PC-9 (cell line): ENCODE measurements around the gene RNASEH1. TPM values are rescaled to one million over a fixed set of nuclear protein-coding genes. Genes with fewer than 3 reads are reported as not detected.
A peak's percentile ranks its signal among the peaks of the same experiment; 100 is the strongest.
"Not testable (repeated sequence)": the region's sequence is repeated elsewhere in the genome, so short reads cannot be mapped to it uniquely, and the experiment has no call there.

ENCODE experiments used
- BruUV-seq: library from RNA; stranded (reverse); fragments of 400-500 nt; replicated peaks from 2 replicates; lab custom pipeline; 2021; lab: Mats Ljungman, UMichigan
- CTCF ChIA-PET: fragments of 300-600 bp; sonication (Branson Sonifier 250); formaldehyde crosslinking; loops from one replicate; lab custom pipeline; 2022; ENCODE audit warnings: antibody characterized with exemption; lab: Charles Lee
- POLR2A ChIA-PET: fragments of 300-600 bp; sonication (Branson Sonifier 250); formaldehyde crosslinking; loops from one replicate; lab custom pipeline; 2022; ENCODE audit warnings: antibody characterized with exemption; ENCODE audit not compliant: unreplicated experiment; lab: Charles Lee
- DNase-seq, 2 experiments: peaks; one replicate each; pipeline versions ENCODE4 v3.0.0 to v3.0.0-alpha.2; 2015 to 2022; ENCODE audit warnings: mixed read lengths in 1 of 2
- H2AFZ ChIP-seq: fragments of 200-600 bp; sonication (generic); 2 replicates; pipeline ENCODE4 v1.8.1; 2017; ENCODE audit warnings: antibody characterized with exemption
- H3F3A ChIP-seq: fragments of 200-600 bp; sonication (generic); 2 replicates; pipeline ENCODE4 v1.8.1; 2017; ENCODE audit warnings: antibody characterized with exemption, mild to moderate bottlenecking, low read depth; ENCODE audit not compliant: insufficient read depth
- H3K27ac ChIP-seq: fragments of 200-600 bp; sonication (generic); 2 replicates; pipeline ENCODE4 v1.6.1; 2016; ENCODE audit warnings: mixed run types
- H3K27me3 ChIP-seq: fragments of 200-600 bp; sonication (generic); 2 replicates; pipeline ENCODE4 v1.6.1; 2016; ENCODE audit warnings: low read depth, mixed run types; ENCODE audit not compliant: insufficient read depth
- H3K36me3 ChIP-seq: fragments of 200-600 bp; sonication (generic); 2 replicates; pipeline ENCODE4 v1.6.1; 2016; ENCODE audit warnings: low read depth, mixed run types
- H3K4me1 ChIP-seq: fragments of 200-600 bp; sonication (generic); replicated peaks from 2 replicates; pipeline ENCODE4 v1.6.1; 2016; ENCODE audit warnings: mixed run types; ENCODE audit not compliant: insufficient read depth
- H3K4me2 ChIP-seq: fragments of 200-600 bp; sonication (generic); 2 replicates; pipeline ENCODE4 v1.6.1; 2017; ENCODE audit warnings: mixed run types
- H3K4me3 ChIP-seq: fragments of 200-600 bp; sonication (generic); 2 replicates; pipeline ENCODE4 v1.6.1; 2016; ENCODE audit warnings: mixed run types
- H3K79me2 ChIP-seq: fragments of 200-600 bp; sonication (generic); 2 replicates; pipeline ENCODE4 v1.6.1; 2017; ENCODE audit warnings: low read depth, mixed run types
- H3K9me2 ChIP-seq: fragments of 200-600 bp; sonication (generic); 2 replicates; pipeline ENCODE4 v1.8.1; 2017; ENCODE audit warnings: mild to moderate bottlenecking; ENCODE audit not compliant: insufficient read depth
- H3K9me3 ChIP-seq: fragments of 200-600 bp; sonication (generic); 2 replicates; pipeline ENCODE4 v1.8.1; 2016; ENCODE audit warnings: low read depth; ENCODE audit not compliant: insufficient read depth
- H4K20me1 ChIP-seq: fragments of 200-600 bp; sonication (generic); 2 replicates; pipeline ENCODE4 v1.8.1; 2017; ENCODE audit not compliant: insufficient read depth
- EZH2 ChIP-seq: fragments of 200-600 bp; sonication (generic); IDR thresholded peaks from 2 replicates; pipeline ENCODE4 v1.8.0; 2017; ENCODE audit warnings: antibody characterized with exemption, low read depth
- intact Hi-C: fragments of 100-400 bp; cut with micrococcal nuclease; formaldehyde crosslinking; loops from one replicate; pipeline ENCODE4 v1.10.0; 2022; ENCODE audit not compliant: unreplicated experiment
- total RNA-seq: library from RNA; stranded (reverse); gene quantifications from 2 replicates; pipeline ENCODE4 v1.2.3, GENCODE V29; 2021
- TF ChIP-seq, protein P1 (sequence below): fragments of 200-600 bp; sonication (generic); conservative IDR thresholded peaks from 2 replicates; pipeline ENCODE4 v1.6.1; 2017; ENCODE audit warnings: mixed run types, antibody characterized with exemption, mild to moderate bottlenecking, moderate library complexity

RNASEH1 gene
- total RNA-seq, 1 experiment from 2014 or later: 28.4 TPM

GRCh38 chr2:3580449-3580848 is 22.3 kb upstream of the RNASEH1 start:
- Histone ChIP-seq H4K20me1 (peaks cover 95% of the 10 kb centered on the region), H3K9me2 (no peaks in the 10 kb centered on the region), H3K27ac (no peak overlapping the region), H3K4me3 (no peak overlapping the region), H3F3A (peaks cover 94% of the 10 kb centered on the region), H3K4me1 (peaks cover 27% of the 10 kb centered on the region), H3K79me2 (peaks cover 62% of the 10 kb centered on the region), H3K36me3 (peaks cover 78% of the 10 kb centered on the region), H3K27me3 (no peaks in the 10 kb centered on the region), H3K9me3 (no peaks in the 10 kb centered on the region), H2AFZ (no peak overlapping the region), H3K4me2 (peak overlapping the region; percentile 98; the same call in 1 of the 2 replicates)
- TF ChIP-seq EZH2: no peak
- TF ChIP-seq, protein P1, sequence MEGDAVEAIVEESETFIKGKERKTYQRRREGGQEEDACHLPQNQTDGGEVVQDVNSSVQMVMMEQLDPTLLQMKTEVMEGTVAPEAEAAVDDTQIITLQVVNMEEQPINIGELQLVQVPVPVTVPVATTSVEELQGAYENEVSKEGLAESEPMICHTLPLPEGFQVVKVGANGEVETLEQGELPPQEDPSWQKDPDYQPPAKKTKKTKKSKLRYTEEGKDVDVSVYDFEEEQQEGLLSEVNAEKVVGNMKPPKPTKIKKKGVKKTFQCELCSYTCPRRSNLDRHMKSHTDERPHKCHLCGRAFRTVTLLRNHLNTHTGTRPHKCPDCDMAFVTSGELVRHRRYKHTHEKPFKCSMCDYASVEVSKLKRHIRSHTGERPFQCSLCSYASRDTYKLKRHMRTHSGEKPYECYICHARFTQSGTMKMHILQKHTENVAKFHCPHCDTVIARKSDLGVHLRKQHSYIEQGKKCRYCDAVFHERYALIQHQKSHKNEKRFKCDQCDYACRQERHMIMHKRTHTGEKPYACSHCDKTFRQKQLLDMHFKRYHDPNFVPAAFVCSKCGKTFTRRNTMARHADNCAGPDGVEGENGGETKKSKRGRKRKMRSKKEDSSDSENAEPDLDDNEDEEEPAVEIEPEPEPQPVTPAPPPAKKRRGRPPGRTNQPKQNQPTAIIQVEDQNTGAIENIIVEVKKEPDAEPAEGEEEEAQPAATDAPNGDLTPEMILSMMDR: no peak
- no TSS peak for BruUV-seq
- POLR2A ChIA-PET: no interaction called here
- no peak for DNase-seq
- intact Hi-C loops: no loop called here
- CTCF ChIA-PET: interaction anchor here (0.6 kb wide), 1 partner anchor 160 kb away, joined by 3 read pairs; no protein-coding TSS in a partner anchor

- H3F3A ChIP-seq: peaks cover 85% of the 10 kb centered on the region
- H3K4me2 ChIP-seq: peak overlapping the region; percentile 98
- no peak for DNase-seq
- ChIA-PET POLR2A (no interaction called here), CTCF (interaction anchor here (0.7 kb wide), 1 partner anchor 43 kb away, joined by 3 read pairs; no protein-coding TSS in a partner anchor)
- peak overlapping the region; percentile 91 for H3K27ac ChIP-seq
- peaks cover 83% of the 10 kb centered on the region for H4K20me1 ChIP-seq
- H3K4me3 ChIP-seq: peak overlapping the region; percentile 88; the same call in 1 of the 2 replicates
- no peaks in the 10 kb centered on the region for H3K27me3 ChIP-seq
- no peaks in the 10 kb centered on the region for H3K9me3 ChIP-seq
- no peaks in the 10 kb centered on the region for H3K9me2 ChIP-seq
- no TSS peak for BruUV-seq
- intact Hi-C loops: loop anchor here (1.0 kb wide), 1 partner anchor 199 kb away; no protein-coding TSS in a partner anchor
- H3K4me1 ChIP-seq: peaks cover 33% of the 10 kb centered on the region
- peaks cover 66% of the 10 kb centered on the region for H3K79me2 ChIP-seq
- H2AFZ ChIP-seq: no peak overlapping the region
- peaks cover 72% of the 10 kb centered on the region for H3K36me3 ChIP-seq
- TF ChIP-seq EZH2: no peak
- TF ChIP-seq, protein P1: no peak
Measured at GRCh38 chr2:3578987-3579386, 20.9 kb upstream of the RNASEH1 start.

DNA sequence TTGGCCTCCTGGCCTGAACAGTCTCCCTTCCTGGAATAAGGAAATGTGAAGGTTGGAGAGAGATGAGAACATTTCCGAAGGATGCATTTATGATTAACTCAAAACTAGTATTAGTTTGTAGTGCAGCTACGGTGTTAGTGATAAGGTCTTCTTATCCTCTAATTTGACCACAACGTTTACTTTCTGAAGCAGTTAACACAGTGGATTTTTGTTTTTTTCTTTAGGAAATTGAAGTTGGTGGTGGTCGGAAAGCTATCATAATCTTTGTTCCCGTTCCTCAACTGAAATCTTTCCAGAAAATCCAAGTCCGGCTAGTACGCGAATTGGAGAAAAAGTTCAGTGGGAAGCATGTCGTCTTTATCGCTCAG is 18.1 kb upstream of the RNASEH1 start:
- H4K20me1 ChIP-seq: peaks cover 55% of the 10 kb centered on the region
- intact Hi-C loops, H2AFZ ChIP-seq, H3K9me3 ChIP-seq, CTCF ChIA-PET, BruUV-seq, H3K27me3 ChIP-seq, H3K9me2 ChIP-seq, DNase-seq: not testable (repeated sequence)
- peak overlapping the region; percentile 91 for H3K27ac ChIP-seq
- peaks cover 55% of the 10 kb centered on the region for H3K36me3 ChIP-seq
- H3K4me3 ChIP-seq: peak overlapping the region; percentile 88
- POLR2A ChIA-PET: interaction anchor here (0.6 kb wide), 1 partner anchor 28 kb away, joined by 10 read pairs; no protein-coding TSS in a partner anchor
- peaks cover 59% of the 10 kb centered on the region for H3F3A ChIP-seq
- peaks cover 62% of the 10 kb centered on the region for H3K79me2 ChIP-seq
- H3K4me2 ChIP-seq: peak overlapping the region; percentile 98
- H3K4me1 ChIP-seq: peaks cover 37% of the 10 kb centered on the region
